ENCODE results near the gene MCF2L.

Gene MCF2L

GRCh38 chr13:113006660-113007059, 37.6 kb downstream of the MCF2L start:
- TF ChIP-seq CTCF (IDR thresholded peaks at IDR 0.05; ENCODE audit: low read depth, low read length, missing control alignments), result no peak
- DNase-seq (ENCODE audit: low read depth), result no peak
- no peak overlapping the region for H3K4me3 ChIP-seq (ENCODE audit: low read depth, low read length)

GRCh38 chr13:113008851-113009250, 39.8 kb downstream of the MCF2L start:
- no peak for TF ChIP-seq CTCF (IDR thresholded peaks at IDR 0.05; ENCODE audit: low read depth, low read length, missing control alignments)
- no peak for DNase-seq (ENCODE audit: low read depth)
- no peak overlapping the region for H3K4me3 ChIP-seq (ENCODE audit: low read depth, low read length)

GRCh38 chr13:113009743-113010509, 40.9 kb downstream of the MCF2L start:
- no peak for DNase-seq (ENCODE audit: low read depth)
- no peak overlapping the region for H3K4me3 ChIP-seq (ENCODE audit: low read depth, low read length)
- no peak for TF ChIP-seq CTCF (IDR thresholded peaks at IDR 0.05; ENCODE audit: low read depth, low read length, missing control alignments)

GRCh38 chr13:113010510-113010865, 41.5 kb downstream of the MCF2L start:
- no peak overlapping the region for H3K4me3 ChIP-seq (ENCODE audit: low read depth, low read length)
- no peak for TF ChIP-seq CTCF (IDR thresholded peaks at IDR 0.05; ENCODE audit: low read depth, low read length, missing control alignments)
- no peak for DNase-seq (ENCODE audit: low read depth)

- no peak for TF ChIP-seq CTCF (IDR thresholded peaks at IDR 0.05; ENCODE audit: low read depth, low read length, missing control alignments)
- H3K4me3 ChIP-seq (ENCODE audit: low read depth, low read length), result no peak overlapping the region
- no peak for DNase-seq (ENCODE audit: low read depth)
These were observed 44.3 kb downstream of the MCF2L start for GRCh38 chr13:113013303-113013702.

GRCh38 chr13:113013878-113014751, 45.1 kb downstream of the MCF2L start:
- DNase-seq (ENCODE audit: low read depth), result no peak
- no peak for TF ChIP-seq CTCF (IDR thresholded peaks at IDR 0.05; ENCODE audit: low read depth, low read length, missing control alignments)
- H3K4me3 ChIP-seq (ENCODE audit: low read depth, low read length), result no peak overlapping the region

Measured in GM12864 (cell line).